ENCODE data around the gene RWDD2A. TPM values are rescaled to one million over a fixed set of nuclear protein-coding genes. Genes with fewer than 3 reads are reported as not detected.

RWDD2A gene
- total RNA-seq, 1 experiment from 2014 or later, result 1.3 TPM

DNA sequence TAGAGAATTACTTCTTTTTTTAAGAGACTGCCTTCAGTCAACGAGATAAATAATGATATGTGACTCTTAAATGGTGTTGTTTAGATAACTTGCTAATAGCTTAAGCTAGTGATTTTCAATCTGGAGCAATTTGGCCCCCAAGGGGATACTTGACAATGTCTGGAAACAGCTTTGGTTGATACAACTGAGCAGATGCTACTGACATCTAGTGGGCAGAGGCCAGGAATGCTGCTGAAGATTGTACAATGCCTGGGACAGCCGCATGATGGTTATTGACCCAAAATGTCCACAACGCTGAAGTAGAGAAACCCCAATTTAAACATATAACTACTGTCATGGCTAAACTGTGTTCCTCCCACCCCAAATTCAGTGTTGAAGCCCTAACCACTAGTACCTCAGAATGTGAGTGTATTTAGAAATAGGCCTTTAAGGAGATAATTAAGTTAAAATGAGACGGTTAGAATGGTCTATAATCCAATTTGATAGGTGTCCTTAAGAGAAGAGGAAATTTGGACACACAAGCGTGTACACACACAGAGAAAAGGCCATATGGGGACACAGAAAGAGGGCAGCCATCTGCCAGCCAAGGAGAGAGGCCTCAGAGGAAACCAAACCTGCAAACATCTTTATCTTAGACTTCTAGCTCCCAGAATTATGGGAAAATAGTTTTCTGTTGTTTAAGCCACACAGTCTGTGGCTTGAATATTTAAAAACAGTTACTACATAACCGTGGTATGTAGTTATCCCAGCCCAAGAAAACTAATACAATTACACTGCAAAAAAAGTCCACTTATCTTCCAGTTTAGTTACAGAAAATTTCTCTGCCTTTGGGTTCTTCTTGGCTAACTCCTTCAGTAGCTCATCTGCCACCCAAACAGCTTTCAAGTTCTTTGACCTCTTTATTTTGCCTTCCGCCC lies 22.2 kb downstream of the RWDD2A start:
- Histone ChIP-seq H4K20me1 (ENCODE audit: low read length) (no peaks in the 10 kb centered on the region), H3K9ac (ENCODE audit: low read length) (no peak overlapping the region), H3K79me2 (ENCODE audit: low read length) (no peaks in the 10 kb centered on the region), H3K4me1 (ENCODE audit: insufficient read depth, low read length) (no peaks in the 10 kb centered on the region), H3K4me2 (ENCODE audit: low read length) (no peak overlapping the region), H3K27me3 (ENCODE audit: low read length) (no peaks in the 10 kb centered on the region), H3F3A (ENCODE audit: low read length, unreplicated experiment) (no peaks in the 10 kb centered on the region), H3K4me3 (ENCODE audit: low read length) (no peak overlapping the region), H3K9me3 (ENCODE audit: low read length) (no peaks in the 10 kb centered on the region), H3K9me2 (replicated peaks; ENCODE audit: low read length) (no peaks in the 10 kb centered on the region), H2AFZ (ENCODE audit: low read length) (no peak overlapping the region), H3K27ac (ENCODE audit: low read length) (no peak overlapping the region), H3K36me3 (ENCODE audit: low read depth, low read length) (peaks cover 23% of the 10 kb centered on the region)
- TF ChIP-seq EZH2 (IDR thresholded peaks at IDR 0.05; ENCODE audit: low read length, unreplicated experiment), result no peak
- TF ChIP-seq, protein P1, sequence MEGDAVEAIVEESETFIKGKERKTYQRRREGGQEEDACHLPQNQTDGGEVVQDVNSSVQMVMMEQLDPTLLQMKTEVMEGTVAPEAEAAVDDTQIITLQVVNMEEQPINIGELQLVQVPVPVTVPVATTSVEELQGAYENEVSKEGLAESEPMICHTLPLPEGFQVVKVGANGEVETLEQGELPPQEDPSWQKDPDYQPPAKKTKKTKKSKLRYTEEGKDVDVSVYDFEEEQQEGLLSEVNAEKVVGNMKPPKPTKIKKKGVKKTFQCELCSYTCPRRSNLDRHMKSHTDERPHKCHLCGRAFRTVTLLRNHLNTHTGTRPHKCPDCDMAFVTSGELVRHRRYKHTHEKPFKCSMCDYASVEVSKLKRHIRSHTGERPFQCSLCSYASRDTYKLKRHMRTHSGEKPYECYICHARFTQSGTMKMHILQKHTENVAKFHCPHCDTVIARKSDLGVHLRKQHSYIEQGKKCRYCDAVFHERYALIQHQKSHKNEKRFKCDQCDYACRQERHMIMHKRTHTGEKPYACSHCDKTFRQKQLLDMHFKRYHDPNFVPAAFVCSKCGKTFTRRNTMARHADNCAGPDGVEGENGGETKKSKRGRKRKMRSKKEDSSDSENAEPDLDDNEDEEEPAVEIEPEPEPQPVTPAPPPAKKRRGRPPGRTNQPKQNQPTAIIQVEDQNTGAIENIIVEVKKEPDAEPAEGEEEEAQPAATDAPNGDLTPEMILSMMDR (conservative IDR thresholded peaks at IDR 0.05; ENCODE audit: low read depth, low read length), result peak; percentile 77
- CTCF ChIA-PET, result interaction anchor here (0.5 to 2.6 kb wide), 4 partner anchors 15 to 149 kb away, joined by 3 to 25 read pairs (median 3); partner anchors contain the start of genes DOP1A and UBE3D
- intact Hi-C loops (cut with micrococcal nuclease), result loop anchor here (1.0 kb wide), 1 partner anchor 148 kb away; the partner anchor contains the start of gene DOP1A
- peak; percentile 72; the same call in 1 of the 2 replicates for ATAC-seq
- DNase-seq, result peak; percentile 53
- BruUV-seq (replicated peaks), result no TSS peak
- POLR2A ChIA-PET (ENCODE audit: unreplicated experiment), result no interaction called here

DNA sequence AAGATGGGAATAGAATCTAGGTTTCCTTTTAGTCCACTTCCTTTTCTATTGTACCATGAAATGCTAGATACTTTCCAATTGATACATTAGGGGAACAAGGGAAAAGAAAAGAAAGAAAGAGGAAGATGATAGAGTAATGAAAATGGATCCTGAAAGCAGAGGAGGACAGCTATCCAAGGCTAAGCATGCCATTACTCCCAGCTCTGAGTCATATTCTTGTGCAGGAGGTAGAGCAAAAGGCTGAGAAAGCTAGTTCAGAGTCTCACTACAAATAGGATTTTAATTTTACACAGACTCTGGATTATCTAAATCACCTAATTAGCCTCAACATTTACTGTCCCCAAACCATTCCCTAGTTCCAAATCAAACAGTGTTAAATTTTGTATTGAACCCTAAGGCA lies 23.6 kb downstream of the RWDD2A start:
- H3K79me2 ChIP-seq (ENCODE audit: low read length), result no peaks in the 10 kb centered on the region
- CTCF ChIA-PET, result interaction anchor here (2.6 kb wide), 1 partner anchor 150 kb away, joined by 25 read pairs; the partner anchor contains the start of genes DOP1A and UBE3D
- H3K36me3 ChIP-seq (ENCODE audit: low read depth, low read length), result peaks cover 26% of the 10 kb centered on the region
- no peaks in the 10 kb centered on the region for H3F3A ChIP-seq (ENCODE audit: low read length, unreplicated experiment)
- H3K9ac ChIP-seq (ENCODE audit: low read length), result no peak overlapping the region
- POLR2A ChIA-PET (ENCODE audit: unreplicated experiment), result no interaction called here
- no peaks in the 10 kb centered on the region for H3K27me3 ChIP-seq (ENCODE audit: low read length)
- no peak overlapping the region for H2AFZ ChIP-seq (ENCODE audit: low read length)
- H3K4me3 ChIP-seq (ENCODE audit: low read length), result no peak overlapping the region
- H3K9me3 ChIP-seq (ENCODE audit: low read length), result no peaks in the 10 kb centered on the region
- H3K9me2 ChIP-seq (replicated peaks; ENCODE audit: low read length), result no peaks in the 10 kb centered on the region
- no peak overlapping the region for H3K27ac ChIP-seq (ENCODE audit: low read length)
- H3K4me2 ChIP-seq (ENCODE audit: low read length), result no peak overlapping the region
- no peak for ATAC-seq
- BruUV-seq (replicated peaks), result no TSS peak
- no peak for DNase-seq
- TF ChIP-seq EZH2phosphoT487 (IDR thresholded peaks at IDR 0.05; ENCODE audit: borderline replicate concordance, low read length) (no peak), EZH2 (IDR thresholded peaks at IDR 0.05; ENCODE audit: low read length, unreplicated experiment) (no peak)
- TF ChIP-seq, protein P1 (conservative IDR thresholded peaks at IDR 0.05; ENCODE audit: low read depth, low read length), result no peak
- no peaks in the 10 kb centered on the region for H3K4me1 ChIP-seq (ENCODE audit: insufficient read depth, low read length)
- no peaks in the 10 kb centered on the region for H4K20me1 ChIP-seq (ENCODE audit: low read length)
- intact Hi-C loops (cut with micrococcal nuclease), result no loop called here

DNA sequence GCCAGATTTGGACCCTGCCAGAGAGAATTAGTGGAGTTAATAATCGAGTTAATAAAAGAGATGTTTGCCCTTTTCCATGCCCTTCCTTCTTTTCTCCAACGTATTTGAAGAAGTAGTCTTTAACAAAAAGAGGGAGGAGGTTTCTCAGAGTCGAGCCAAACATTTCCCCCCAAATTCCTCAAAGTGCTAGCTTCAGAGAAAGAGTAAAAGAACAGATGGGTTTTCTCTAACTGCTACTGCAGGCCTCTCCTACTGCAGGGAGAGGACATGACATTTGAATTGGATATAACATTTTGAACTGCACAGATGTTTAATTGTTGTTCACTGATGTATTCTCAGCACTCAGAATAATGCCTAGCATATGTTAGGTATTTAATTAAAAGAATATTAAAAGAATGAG lies 25.5 kb downstream of the RWDD2A start:
- Histone ChIP-seq H3K27ac (ENCODE audit: low read length) (no peak overlapping the region), H3F3A (ENCODE audit: low read length, unreplicated experiment) (no peaks in the 10 kb centered on the region), H3K4me2 (ENCODE audit: low read length) (no peak overlapping the region), H3K9me2 (replicated peaks; ENCODE audit: low read length) (no peaks in the 10 kb centered on the region), H3K4me3 (ENCODE audit: low read length) (no peak overlapping the region), H3K9ac (ENCODE audit: low read length) (no peak overlapping the region), H4K20me1 (ENCODE audit: low read length) (no peaks in the 10 kb centered on the region), H3K27me3 (ENCODE audit: low read length) (no peaks in the 10 kb centered on the region), H3K36me3 (ENCODE audit: low read depth, low read length) (peaks cover 25% of the 10 kb centered on the region), H2AFZ (ENCODE audit: low read length) (no peak overlapping the region), H3K79me2 (ENCODE audit: low read length) (no peaks in the 10 kb centered on the region), H3K9me3 (ENCODE audit: low read length) (no peaks in the 10 kb centered on the region), H3K4me1 (ENCODE audit: insufficient read depth, low read length) (no peaks in the 10 kb centered on the region)
- DNase-seq (no peak), ATAC-seq (no peak)
- TF ChIP-seq, protein P1 (conservative IDR thresholded peaks at IDR 0.05; ENCODE audit: low read depth, low read length), result no peak
- TF ChIP-seq EZH2phosphoT487 (IDR thresholded peaks at IDR 0.05; ENCODE audit: borderline replicate concordance, low read length), result no peak
- no peak for TF ChIP-seq EZH2 (IDR thresholded peaks at IDR 0.05; ENCODE audit: low read length, unreplicated experiment)
- ChIA-PET CTCF (no interaction called here), POLR2A (ENCODE audit: unreplicated experiment) (no interaction called here)
- intact Hi-C loops (cut with micrococcal nuclease), result no loop called here
- no TSS peak for BruUV-seq (replicated peaks)

All from PC-3 (cell line).